SK-N-SH (cell line): ENCODE data around the gene ZNF804A. TPM values are rescaled to one million over a fixed set of nuclear protein-coding genes. Genes with fewer than 3 reads are reported as not detected.

ENCODE experiments used
- CTCF ChIA-PET: fragments of 300-600, 350-600 bp; formaldehyde crosslinking; extraction: SDS; loops from one replicate; lab custom pipeline; 2021; lab: Yijun Ruan, JAX
- POLR2A ChIA-PET: fragments of 350-600 bp; sonication (Branson Sonifier 250); formaldehyde crosslinking; extraction: SDS; loops from one replicate; lab custom pipeline; 2020; ENCODE audit warnings: antibody characterized with exemption, inconsistent platforms; lab: Yijun Ruan, JAX
- DNase-seq: peaks from one replicate; pipeline ENCODE4 v3.0.0; 2012
- H2AFZ ChIP-seq: fragments of 200-600 bp; sonication (generic); 2 replicates; pipeline ENCODE4 v1.8.1; 2016; ENCODE audit warnings: antibody characterized with exemption, mild to moderate bottlenecking, low read depth
- H3F3A ChIP-seq: fragments of 200-600 bp; sonication (generic); replicated peaks from 2 replicates; pipeline ENCODE3; 2016; ENCODE audit warnings: antibody characterized with exemption, mild to moderate bottlenecking; ENCODE audit not compliant: insufficient read depth
- H3K27ac ChIP-seq, 2 experiments: fragments of 200-500 bp in 1 of 2; fragments of 200-600 bp in 1 of 2; sonication (Bioruptor generic) in 1 of 2; sonication (generic), shearing (Covaris generic) in 1 of 2; 2 replicates each; pipeline versions ENCODE4 v1.5.1 to v1.6.1; 2014 to 2016; ENCODE audit warnings: low read depth in 2 of 2, inconsistent platforms in 1 of 2, low read length in 1 of 2, mild to moderate bottlenecking in 1 of 2, mixed read lengths in 1 of 2
- H3K27me3 ChIP-seq: fragments of 200-600 bp; sonication (generic), shearing (Covaris generic); 2 replicates; pipeline ENCODE4 v1.6.1; 2016; ENCODE audit warnings: mixed run types; ENCODE audit not compliant: insufficient read depth
- H3K36me3 ChIP-seq, 2 experiments: fragments of 200-500 bp in 1 of 2; fragments of 200-600 bp in 1 of 2; sonication (Bioruptor generic) in 1 of 2; sonication (generic) in 1 of 2; replicated peaks in 1 of 2; 2 replicates each; pipeline versions ENCODE3 to v1.5.1; 2014 to 2016; ENCODE audit warnings: low read length in 1 of 2, mild to moderate bottlenecking in 1 of 2; ENCODE audit not compliant: insufficient read depth in 2 of 2, control insufficient read depth in 1 of 2
- H3K4me1 ChIP-seq, 2 experiments: fragments of 200-500 bp in 1 of 2; fragments of 200-600 bp in 1 of 2; sonication (Bioruptor generic) in 1 of 2; sonication (generic), shearing (Covaris generic) in 1 of 2; 2 replicates each; pipeline versions ENCODE4 v1.5.1 to v1.6.1; 2014 to 2016; ENCODE audit warnings: low read depth in 1 of 2, low read length in 1 of 2, mixed run types in 1 of 2; ENCODE audit not compliant: insufficient read depth in 2 of 2, control insufficient read depth in 1 of 2
- H3K4me2 ChIP-seq: fragments of 200-600 bp; sonication (generic), shearing (Covaris generic); 2 replicates; pipeline ENCODE4 v1.6.1; 2017; ENCODE audit warnings: mixed run types
- H3K4me3 ChIP-seq, 2 experiments: fragments of 200-500 bp in 1 of 2; fragments of 200-600 bp in 1 of 2; sonication (Bioruptor generic) in 1 of 2; sonication (generic), shearing (Covaris generic) in 1 of 2; 2 replicates each; pipeline versions ENCODE4 v1.5.1 to v1.8.1; 2014 to 2016; ENCODE audit warnings: low read depth in 2 of 2, inconsistent platforms in 1 of 2, low read length in 1 of 2, mild to moderate bottlenecking in 1 of 2, mixed read lengths in 1 of 2, moderate library complexity in 1 of 2
- H3K79me2 ChIP-seq: fragments of 200-600 bp; sonication (generic); 2 replicates; pipeline ENCODE4 v1.8.1; 2017; ENCODE audit warnings: mild to moderate bottlenecking; ENCODE audit not compliant: insufficient read depth
- H3K9ac ChIP-seq: fragments of 200-600 bp; sonication (generic); 2 replicates; pipeline ENCODE4 v1.6.1; 2017; ENCODE audit warnings: mixed run types
- H3K9me2 ChIP-seq: fragments of 200-600 bp; sonication (generic); 2 replicates; pipeline ENCODE4 v1.6.1; 2017; ENCODE audit warnings: mixed run types
- H3K9me3 ChIP-seq: fragments of 200-600 bp; sonication (generic); 2 replicates; pipeline ENCODE4 v1.6.1; 2017; ENCODE audit warnings: mixed run types, mild to moderate bottlenecking, moderate library complexity
- H4K20me1 ChIP-seq: fragments of 200-600 bp; sonication (generic); 2 replicates; pipeline ENCODE4 v1.6.1; 2017; ENCODE audit warnings: mild to moderate bottlenecking, mixed run types; ENCODE audit not compliant: insufficient read depth
- CHD2 ChIP-seq: fragments of 150-350 bp; IDR thresholded peaks from 2 replicates; pipeline ENCODE4 v1.6.1; 2018; ENCODE audit warnings: low read length; ENCODE audit not compliant: partially characterized antibody
- CTCF ChIP-seq: fragments of 200-600 bp; sonication (generic); IDR thresholded peaks from 2 replicates; pipeline ENCODE4 v1.6.1; 2017; ENCODE audit warnings: antibody characterized with exemption, mild to moderate bottlenecking, moderate library complexity
- EP300 ChIP-seq, 2 experiments: IDR thresholded peaks; 2 replicates each; pipeline versions ENCODE4 v1.4.0 to v1.6.1; 2012; ENCODE audit warnings: borderline replicate concordance in 1 of 2, low read depth in 1 of 2, low read length in 1 of 2
- MAX ChIP-seq: IDR thresholded peaks from 2 replicates; pipeline ENCODE4 v1.4.0; 2012; ENCODE audit warnings: low read depth
- MEF2A ChIP-seq: IDR thresholded peaks from 2 replicates; pipeline ENCODE4 v1.4.0; 2012; ENCODE audit warnings: low read depth, borderline replicate concordance
- NFIC ChIP-seq: IDR thresholded peaks from 2 replicates; pipeline ENCODE4 v1.4.0; 2012; ENCODE audit warnings: borderline replicate concordance
- NRF1 ChIP-seq: IDR thresholded peaks from 2 replicates; pipeline ENCODE4 v1.6.1; 2012; ENCODE audit warnings: low read depth, mild to moderate bottlenecking, low read length
- PBX3 ChIP-seq: IDR thresholded peaks from 2 replicates; pipeline ENCODE4; 2012
- POLR2AphosphoS5 ChIP-seq: IDR thresholded peaks from 2 replicates; pipeline ENCODE4 v1.6.1; 2012; ENCODE audit warnings: low read depth, low read length
- RAD21 ChIP-seq: IDR thresholded peaks from 2 replicates; pipeline ENCODE4 v1.6.1; 2012; ENCODE audit warnings: mild to moderate bottlenecking, low read length
- RCOR1 ChIP-seq: fragments of 150-350 bp; IDR thresholded peaks from 2 replicates; pipeline ENCODE4 v1.6.1; 2017; ENCODE audit warnings: antibody characterized with exemption, low read length
- RXRA ChIP-seq: IDR thresholded peaks from 2 replicates; pipeline ENCODE4 v1.4.0; 2012; ENCODE audit warnings: low read depth, mild to moderate bottlenecking, borderline replicate concordance
- SIN3A ChIP-seq: IDR thresholded peaks from 2 replicates; pipeline ENCODE4 v1.6.1; 2012; ENCODE audit warnings: low read depth, mild to moderate bottlenecking, low read length, moderate library complexity, borderline replicate concordance
- SMC3 ChIP-seq: IDR thresholded peaks from 2 replicates; pipeline ENCODE4 v1.6.1; 2012; ENCODE audit warnings: low read depth, low read length, improper control_type of control experiment
- TAF1 ChIP-seq: IDR thresholded peaks from 2 replicates; pipeline ENCODE4 v1.6.1; 2012; ENCODE audit warnings: low read depth, mild to moderate bottlenecking, low read length, moderate library complexity, borderline replicate concordance
- TCF12 ChIP-seq: IDR thresholded peaks from 2 replicates; pipeline ENCODE4 v1.4.0; 2012
- USF1 ChIP-seq: IDR thresholded peaks from 2 replicates; pipeline ENCODE4 v1.4.0; 2012; ENCODE audit warnings: low read depth, borderline replicate concordance
- USF2 ChIP-seq: fragments of 150-350 bp; IDR thresholded peaks from 2 replicates; pipeline ENCODE4 v1.6.1; 2017; ENCODE audit warnings: antibody characterized with exemption, low read length, low read depth, borderline replicate concordance
- ZBTB33 ChIP-seq: IDR thresholded peaks from 2 replicates; pipeline ENCODE4 v1.4.0; 2012; ENCODE audit warnings: low read depth, borderline replicate concordance
- WGBS: methylation state at CpG from one replicate; pipeline ENCODE4 v1.1.6; 2017; ENCODE audit warnings: low lambda C conversion rate; 5-methylcytosine and 5-hydroxymethylcytosine counted together
- polyA plus RNA-seq, 3 experiments: library from polyadenylated mRNA; depleted of rRNA; stranded (reverse); fragments of >200 nt; gene quantifications; 2 replicates each; pipeline ENCODE4 v1.2.3, GENCODE V29; 2012

ZNF804A gene
- polyA plus RNA-seq, 1 of the 3 experiments (the other 2 are of a cell fraction), result 0.02 TPM

- Histone ChIP-seq H3K4me2 (no peak overlapping the region), H3K79me2 (no peaks in the 10 kb centered on the region), H3F3A (no peaks in the 10 kb centered on the region), H4K20me1 (no peaks in the 10 kb centered on the region), H2AFZ (no peak overlapping the region), H3K4me1 (no peaks in the 10 kb centered on the region; a peak in 1 of 4 replicates), H3K36me3 (no peaks in the 10 kb centered on the region), H3K9me2 (no peaks in the 10 kb centered on the region), H3K4me3 (no peak overlapping the region), H3K9ac (no peak overlapping the region), H3K9me3 (no peaks in the 10 kb centered on the region), H3K27me3 (no peaks in the 10 kb centered on the region), H3K27ac (no peak overlapping the region)
- 56% methylated on average over 1 of the region's 1 CpG for WGBS
- DNase-seq, result no peak
- TF ChIP-seq ZBTB33, result no peak
- TF ChIP-seq TCF12, result no peak
- TF ChIP-seq NRF1, result no peak
- TF ChIP-seq TAF1, result no peak
- no peak for TF ChIP-seq MAX
- TF ChIP-seq RXRA, result no peak
- TF ChIP-seq RAD21, result no peak
- TF ChIP-seq EP300 (IDR thresholded peaks at IDR 0.05; ENCODE audit: borderline replicate concordance in 1 of 2, low read depth in 1 of 2, low read length in 1 of 2), result no peak
- TF ChIP-seq NFIC, result no peak
- ChIA-PET CTCF (no interaction called here), POLR2A (no interaction called here)
Measured at GRCh38 chr2:184581391-184581790, 16.9 kb upstream of the ZNF804A start.

- H3F3A ChIP-seq, result no peaks in the 10 kb centered on the region
- no peaks in the 10 kb centered on the region for H3K9me3 ChIP-seq
- H4K20me1 ChIP-seq, result no peaks in the 10 kb centered on the region
- H3K4me2 ChIP-seq, result no peak overlapping the region
- H3K79me2 ChIP-seq, result no peaks in the 10 kb centered on the region
- no peaks in the 10 kb centered on the region for H3K27me3 ChIP-seq
- no peaks in the 10 kb centered on the region for H3K36me3 ChIP-seq
- CTCF ChIA-PET, result no interaction called here
- no peak for DNase-seq
- no peak overlapping the region for H3K9ac ChIP-seq
- no peaks in the 10 kb centered on the region for H3K9me2 ChIP-seq
- H3K4me1 ChIP-seq, result no peaks in the 10 kb centered on the region; a peak in 1 of 4 replicates
- H3K27ac ChIP-seq, result no peak overlapping the region
- H2AFZ ChIP-seq, result no peak overlapping the region
- no peak overlapping the region for H3K4me3 ChIP-seq
- POLR2A ChIA-PET, result no interaction called here
- TF ChIP-seq SMC3, result no peak
- no peak for TF ChIP-seq CTCF
- TF ChIP-seq USF2, result no peak
- TF ChIP-seq MAX, result no peak
- no peak for TF ChIP-seq CHD2
- TF ChIP-seq RXRA, result no peak
- no peak for TF ChIP-seq SIN3A
- no peak for TF ChIP-seq RCOR1
- TF ChIP-seq USF1, result no peak
- no peak for TF ChIP-seq POLR2AphosphoS5
- TF ChIP-seq NRF1, result no peak
- no peak for TF ChIP-seq PBX3
- TF ChIP-seq RAD21, result no peak
- TF ChIP-seq MEF2A, result no peak
Measured at GRCh38 chr2:184589261-184589660, 9.1 kb upstream of the ZNF804A start.
